GM21619 (cell line): ENCODE data around the gene ZNF330.
"Not testable (repeated sequence)": the region's sequence is repeated elsewhere in the genome, so short reads cannot be mapped to it uniquely, and the experiment has no call there.

Experiments used
- ATAC-seq: cut with Tn5 transposase; IDR thresholded peaks from one replicate; pipeline ENCODE4 v1.9.1; 2021; ENCODE audit not compliant: unreplicated experiment

Gene ZNF330

GRCh38 chr4:141220691-141221659 is at the start of gene ZNF330:
Gene ZNF330 (plus strand): TSS chr4:141220895. CDS start chr4:141222372, 1,477 bp downstream.
- peak; percentile 86 for ATAC-seq

- no peak for ATAC-seq
Observed at GRCh38 chr4:141174457-141174856, 46.2 kb upstream of the ZNF330 start.

- no peak for ATAC-seq
Observed at GRCh38 chr4:141177171-141177570, 43.5 kb upstream of the ZNF330 start.

GRCh38 chr4:141179474-141180373 is 41.0 kb upstream of the ZNF330 start:
- no peak for ATAC-seq

GRCh38 chr4:141180991-141181761 is 39.5 kb upstream of the ZNF330 start:
- ATAC-seq, result peak; percentile 66

- ATAC-seq, result not testable (repeated sequence)
Observed at GRCh38 chr4:141183491-141183890, 37.2 kb upstream of the ZNF330 start.

GRCh38 chr4:141192564-141192963 is 28.1 kb upstream of the ZNF330 start:
- no peak for ATAC-seq

- no peak for ATAC-seq
Observed at GRCh38 chr4:141193516-141194034, 27.1 kb upstream of the ZNF330 start.

- ATAC-seq, result no peak
Observed at GRCh38 chr4:141195095-141195707, 25.5 kb upstream of the ZNF330 start.

GRCh38 chr4:141196227-141196933 is 24.3 kb upstream of the ZNF330 start:
- ATAC-seq, result no peak

GRCh38 chr4:141207961-141208360 is 12.7 kb upstream of the ZNF330 start:
- ATAC-seq, result no peak

GRCh38 chr4:141210168-141210567 is 10.5 kb upstream of the ZNF330 start:
- no peak for ATAC-seq

- ATAC-seq, result no peak
Observed at GRCh38 chr4:141213550-141213991, 7.1 kb upstream of the ZNF330 start.

- no peak for ATAC-seq
Observed at GRCh38 chr4:141215030-141215429, 5.7 kb upstream of the ZNF330 start.

GRCh38 chr4:141216002-141216761 is 4.5 kb upstream of the ZNF330 start:
- no peak for ATAC-seq

- ATAC-seq, result peak; percentile 10
Observed at GRCh38 chr4:141220271-141220670, 424 bp upstream of the ZNF330 start.

- no peak for ATAC-seq
Observed at GRCh38 chr4:141223418-141223817, 2.7 kb downstream of the ZNF330 start.

GRCh38 chr4:141227280-141227679 is 6.6 kb downstream of the ZNF330 start:
- not testable (repeated sequence) for ATAC-seq
